K562 (cell line): ENCODE results near the gene ZNF865. TPM values are rescaled to one million over a fixed set of nuclear protein-coding genes. Genes with fewer than 3 reads are reported as not detected.
A peak's percentile ranks its signal among the peaks of the same experiment; 100 is the strongest.

Source experiments
- ARNT ChIP-seq, 2 experiments: fragments of 450-650 bp; IDR thresholded peaks; 2 replicates each; pipeline ENCODE4 v1.6.1; 2016; ENCODE audit warnings: mild to moderate bottlenecking in 1 of 2
- CREB1 ChIP-seq, 2 experiments: sonication (generic) in 1 of 2; formaldehyde crosslinking in 1 of 2; IDR thresholded peaks; 2 replicates each; pipeline versions ENCODE4 v1.6.1 to v1.8.0; 2012 to 2022; ENCODE audit warnings: inconsistent platforms in 1 of 2, mild to moderate bottlenecking in 1 of 2, missing genetic modification reagents in 1 of 2, moderate library complexity in 1 of 2
- HNRNPLL ChIP-seq: fragments of 200-400 bp; formaldehyde crosslinking; IDR thresholded peaks from 2 replicates; pipeline ENCODE4 v1.6.1; 2017; ENCODE audit warnings: low read length, low read depth, mild to moderate bottlenecking; ENCODE audit not compliant: poor library complexity, severe bottlenecking
- POLR2A ChIP-seq: fragments of 450-650 bp; conservative IDR thresholded peaks from 2 replicates; pipeline ENCODE4 v1.6.1; 2016
- PTBP1 ChIP-seq: fragments of 200-400 bp; formaldehyde crosslinking; IDR thresholded peaks from 2 replicates; pipeline ENCODE4 v1.6.1; 2017; ENCODE audit warnings: low read depth, low read length
- RB1 ChIP-seq: fragments of 450-650 bp; IDR thresholded peaks from 2 replicates; pipeline ENCODE4 v1.6.1; 2017; ENCODE audit warnings: low read depth, mild to moderate bottlenecking
- RBFOX2 ChIP-seq: fragments of 200-400 bp; formaldehyde crosslinking; IDR thresholded peaks from 2 replicates; pipeline ENCODE4 v1.6.1; 2017; ENCODE audit warnings: low read depth, mild to moderate bottlenecking, low read length, moderate library complexity
- SAP30 ChIP-seq: fragments of 200-600 bp; sonication (generic); IDR thresholded peaks from 2 replicates; pipeline ENCODE4 v1.6.1; 2012; ENCODE audit warnings: borderline replicate concordance, low read depth, mild to moderate bottlenecking, moderate library complexity, low read length, control low read depth, inconsistent platforms; ENCODE audit not compliant: insufficient read depth, poor library complexity, severe bottlenecking
- SMAD4 ChIP-seq: fragments of 250-450 bp; sonication (Bioruptor Pico); conservative IDR thresholded peaks from 2 replicates; pipeline ENCODE4 v1.8.0; 2021; ENCODE audit warnings: inconsistent platforms, mild to moderate bottlenecking, moderate library complexity
- SPI1 ChIP-seq: IDR thresholded peaks from 2 replicates; pipeline ENCODE4 v1.6.1; 2011; ENCODE audit warnings: low read depth, low read length, control low read depth, borderline replicate concordance
- SUPT5H ChIP-seq: fragments of 450-650 bp; IDR thresholded peaks from 2 replicates; pipeline ENCODE4 v1.6.1; 2016
- TAF15 ChIP-seq: fragments of 200-400 bp; formaldehyde crosslinking; IDR thresholded peaks from 2 replicates; pipeline ENCODE4 v1.6.1; 2017; ENCODE audit warnings: mild to moderate bottlenecking, low read depth, low read length, moderate library complexity
- TARDBP ChIP-seq: fragments of 450-650 bp; IDR thresholded peaks from 2 replicates; pipeline ENCODE4 v1.6.1; 2016
- TBP ChIP-seq: optimal IDR thresholded peaks from 2 replicates; pipeline ENCODE3; 2011; ENCODE audit warnings: low read depth, low read length, improper control_type of control experiment
- TCF7L2 ChIP-seq: fragments of 150-350 bp; IDR thresholded peaks from 2 replicates; pipeline ENCODE4 v1.6.1; 2016; ENCODE audit warnings: low read depth, mild to moderate bottlenecking, low read length, moderate library complexity
- ZNF57 ChIP-seq: fragments of 450-650 bp; formaldehyde crosslinking; IDR thresholded peaks from 2 replicates; pipeline ENCODE4 v1.4.0; 2020; ENCODE audit warnings: mild to moderate bottlenecking, moderate library complexity
- polyA plus RNA-seq, 8 experiments: library from polyadenylated mRNA; depleted of rRNA in 4 of 8; stranded (reverse) in 5 of 8; unstranded in 3 of 8; fragments of >200 nt; fragmentation: Nextera tagmentation in 2 of 8; fragmentation: Illumina TruSeq in 1 of 8; extraction: Ambion mirVana in 2 of 8; extraction: Trizol in 1 of 8; gene quantifications; 2 replicates each; pipeline versions ENCODE4 v1.2.1 to v1.2.3, GENCODE V29; 2011 to 2014; ENCODE audit warnings: inconsistent platforms in 1 of 8, missing spikeins in 1 of 8
- total RNA-seq, 7 experiments: library from RNA; depleted of rRNA in 6 of 7; stranded (reverse); fragments of >200 nt in 6 of 7; fragmentation: Illumina TruSeq in 2 of 7; extraction: Trizol in 2 of 7; gene quantifications; 2 replicates each; pipeline versions ENCODE4 v1.2.1 to v1.2.3, GENCODE V29; 2011 to 2021; ENCODE audit warnings: low replicate concordance in 1 of 7
- TF ChIP-seq, protein P1 (sequence below): sonication (generic); formaldehyde crosslinking; IDR thresholded peaks from 2 replicates; pipeline ENCODE4 v1.8.0; 2022; ENCODE audit warnings: missing genetic modification reagents, mild to moderate bottlenecking, moderate library complexity, borderline replicate concordance
- TF ChIP-seq, protein P2 (sequence below), 3 experiments: fragments of 200-800 bp in 1 of 3; sonication (Bioruptor generic) in 1 of 3; sonication (generic) in 1 of 3; formaldehyde crosslinking in 1 of 3; IDR thresholded peaks; 2 replicates each; pipeline versions ENCODE4 v1.6.1 to v1.8.0; 2016 to 2022; ENCODE audit warnings: mild to moderate bottlenecking in 2 of 3, missing compliant biosample characterization in 2 of 3, missing genetic modification characterization in 2 of 3, missing genetic modification reagents in 1 of 3
- TF ChIP-seq, protein P3 (sequence below): sonication (generic); formaldehyde crosslinking; IDR thresholded peaks from 2 replicates; pipeline ENCODE4 v1.8.1; 2023; ENCODE audit warnings: mild to moderate bottlenecking, missing genetic modification reagents
- TF ChIP-seq, protein P4 (sequence below): sonication (generic); formaldehyde crosslinking; IDR thresholded peaks from 2 replicates; pipeline ENCODE4 v1.8.0; 2023; ENCODE audit warnings: mild to moderate bottlenecking, missing genetic modification reagents

The ZNF865 gene
- total and polyA plus RNA-seq, 9 of the 15 experiments (the other 6 are each of a cell fraction or from before 2014, with no cell fraction given), result 0.40 to 18.8 (median 1.6) TPM; not detected in 2

DNA sequence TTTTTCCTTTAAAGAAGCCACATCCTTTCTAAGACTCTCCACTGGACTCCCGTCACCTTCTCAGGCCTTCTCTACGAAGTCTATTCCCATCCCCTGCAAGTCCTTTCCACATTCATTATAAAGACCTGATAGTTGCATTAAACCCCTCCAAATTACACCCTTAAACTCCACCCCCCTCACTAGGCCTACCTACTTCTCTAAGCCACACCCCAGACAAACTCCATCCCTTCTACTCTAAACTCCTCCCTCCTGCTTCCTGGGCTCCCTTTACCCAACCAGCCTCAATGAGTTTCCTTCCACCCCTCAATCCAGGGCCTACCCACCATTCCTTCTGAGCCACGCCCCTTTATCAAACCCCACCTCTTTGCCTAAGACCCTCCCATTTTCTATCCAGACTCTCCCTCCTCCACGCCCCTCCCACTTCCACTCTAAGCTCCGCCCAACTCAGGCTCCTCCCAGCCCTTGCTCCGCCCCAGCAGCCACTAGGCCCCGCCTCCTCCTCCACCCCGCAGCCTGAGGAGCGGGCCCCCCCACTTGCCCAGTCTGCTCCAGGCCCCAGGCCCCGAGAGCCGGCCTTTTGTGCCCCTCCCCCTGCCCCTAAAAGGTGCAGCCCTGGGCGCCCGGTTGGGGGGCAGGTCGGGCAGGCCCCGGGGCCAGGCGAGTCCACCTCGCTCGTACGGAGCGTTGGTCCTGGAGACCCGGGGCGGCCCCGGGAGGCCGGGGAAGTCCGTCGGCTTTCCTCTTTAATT, 6.6 kb upstream of the ZNF865 start (continued):
- TF ChIP-seq, protein P1, sequence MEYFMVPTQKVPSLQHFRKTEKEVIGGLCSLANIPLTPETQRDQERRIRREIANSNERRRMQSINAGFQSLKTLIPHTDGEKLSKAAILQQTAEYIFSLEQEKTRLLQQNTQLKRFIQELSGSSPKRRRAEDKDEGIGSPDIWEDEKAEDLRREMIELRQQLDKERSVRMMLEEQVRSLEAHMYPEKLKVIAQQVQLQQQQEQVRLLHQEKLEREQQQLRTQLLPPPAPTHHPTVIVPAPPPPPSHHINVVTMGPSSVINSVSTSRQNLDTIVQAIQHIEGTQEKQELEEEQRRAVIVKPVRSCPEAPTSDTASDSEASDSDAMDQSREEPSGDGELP (CRISPR knock-in tag), result peak; percentile 59; the same call in 1 of the 2 replicates
- TF ChIP-seq SAP30 (peak; percentile 67), SPI1 (peak; percentile 53; the same call in 1 of the 2 replicates), SUPT5H (peak; percentile 84), POLR2A (peak; percentile 88), HNRNPLL (peak; percentile 70), PTBP1 (no peak), SMAD4 (CRISPR knock-in tag) (peak; percentile 50; the same call in 1 of the 2 replicates), TBP (peak; percentile 61), ZNF57 (CRISPR knock-in tag) (peak; percentile 48; the same call in 1 of the 2 replicates), ARNT (IDR thresholded peaks at IDR 0.05) (0 out of 4 replicates have a peak, but pooled peaks of 1 of the 2 experiments have one; percentile 30), RB1 (no peak; the same call in 1 of the 2 replicates), TARDBP (0 out of 2 replicates have a peak, but pooled peaks have one; percentile 55), TAF15 (no peak), RBFOX2 (peak; percentile 86; the same call in 1 of the 2 replicates), CREB1 (IDR thresholded peaks at IDR 0.05) (no peak), CREB1 (CRISPR knock-in tag; IDR thresholded peaks at IDR 0.05) (no peak), TCF7L2 (peak; percentile 56; the same call in 1 of the 2 replicates)
- TF ChIP-seq, protein P2, sequence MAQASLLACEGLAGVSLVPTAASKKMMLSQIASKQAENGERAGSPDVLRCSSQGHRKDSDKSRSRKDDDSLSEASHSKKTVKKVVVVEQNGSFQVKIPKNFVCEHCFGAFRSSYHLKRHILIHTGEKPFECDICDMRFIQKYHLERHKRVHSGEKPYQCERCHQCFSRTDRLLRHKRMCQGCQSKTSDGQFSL (CRISPR knock-in tag; IDR thresholded peaks at IDR 0.05), result peak; percentile 97
- TF ChIP-seq, protein P2 (tag; IDR thresholded peaks at IDR 0.05), result peak in 1 of 2 experiments; percentile 98; a peak in 2 of 4 replicates
- TF ChIP-seq, protein P3, sequence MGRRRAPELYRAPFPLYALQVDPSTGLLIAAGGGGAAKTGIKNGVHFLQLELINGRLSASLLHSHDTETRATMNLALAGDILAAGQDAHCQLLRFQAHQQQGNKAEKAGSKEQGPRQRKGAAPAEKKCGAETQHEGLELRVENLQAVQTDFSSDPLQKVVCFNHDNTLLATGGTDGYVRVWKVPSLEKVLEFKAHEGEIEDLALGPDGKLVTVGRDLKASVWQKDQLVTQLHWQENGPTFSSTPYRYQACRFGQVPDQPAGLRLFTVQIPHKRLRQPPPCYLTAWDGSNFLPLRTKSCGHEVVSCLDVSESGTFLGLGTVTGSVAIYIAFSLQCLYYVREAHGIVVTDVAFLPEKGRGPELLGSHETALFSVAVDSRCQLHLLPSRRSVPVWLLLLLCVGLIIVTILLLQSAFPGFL, result no peak
- TF ChIP-seq, protein P4, sequence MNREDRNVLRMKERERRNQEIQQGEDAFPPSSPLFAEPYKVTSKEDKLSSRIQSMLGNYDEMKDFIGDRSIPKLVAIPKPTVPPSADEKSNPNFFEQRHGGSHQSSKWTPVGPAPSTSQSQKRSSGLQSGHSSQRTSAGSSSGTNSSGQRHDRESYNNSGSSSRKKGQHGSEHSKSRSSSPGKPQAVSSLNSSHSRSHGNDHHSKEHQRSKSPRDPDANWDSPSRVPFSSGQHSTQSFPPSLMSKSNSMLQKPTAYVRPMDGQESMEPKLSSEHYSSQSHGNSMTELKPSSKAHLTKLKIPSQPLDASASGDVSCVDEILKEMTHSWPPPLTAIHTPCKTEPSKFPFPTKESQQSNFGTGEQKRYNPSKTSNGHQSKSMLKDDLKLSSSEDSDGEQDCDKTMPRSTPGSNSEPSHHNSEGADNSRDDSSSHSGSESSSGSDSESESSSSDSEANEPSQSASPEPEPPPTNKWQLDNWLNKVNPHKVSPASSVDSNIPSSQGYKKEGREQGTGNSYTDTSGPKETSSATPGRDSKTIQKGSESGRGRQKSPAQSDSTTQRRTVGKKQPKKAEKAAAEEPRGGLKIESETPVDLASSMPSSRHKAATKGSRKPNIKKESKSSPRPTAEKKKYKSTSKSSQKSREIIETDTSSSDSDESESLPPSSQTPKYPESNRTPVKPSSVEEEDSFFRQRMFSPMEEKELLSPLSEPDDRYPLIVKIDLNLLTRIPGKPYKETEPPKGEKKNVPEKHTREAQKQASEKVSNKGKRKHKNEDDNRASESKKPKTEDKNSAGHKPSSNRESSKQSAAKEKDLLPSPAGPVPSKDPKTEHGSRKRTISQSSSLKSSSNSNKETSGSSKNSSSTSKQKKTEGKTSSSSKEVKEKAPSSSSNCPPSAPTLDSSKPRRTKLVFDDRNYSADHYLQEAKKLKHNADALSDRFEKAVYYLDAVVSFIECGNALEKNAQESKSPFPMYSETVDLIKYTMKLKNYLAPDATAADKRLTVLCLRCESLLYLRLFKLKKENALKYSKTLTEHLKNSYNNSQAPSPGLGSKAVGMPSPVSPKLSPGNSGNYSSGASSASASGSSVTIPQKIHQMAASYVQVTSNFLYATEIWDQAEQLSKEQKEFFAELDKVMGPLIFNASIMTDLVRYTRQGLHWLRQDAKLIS (CRISPR knock-in tag), result peak; percentile 78; the same call in 1 of the 2 replicates
